ENCODE results near the gene SCOC. TPM values are rescaled to one million over a fixed set of nuclear protein-coding genes. Genes with fewer than 3 reads are reported as not detected.

The SCOC gene
- total and polyA plus RNA-seq, 2 donors from 2014 or later = 74.1 to 99.4 TPM

- H3K9ac ChIP-seq (ENCODE audit: low read length in 3 of 3) = no peak overlapping the region
- DNase-seq = no peak
- FAIRE-seq = no peak
- no peaks in the 10 kb centered on the region for H3K36me3 ChIP-seq (ENCODE audit: control insufficient read depth in 2 of 3, insufficient read depth in 3 of 3, low read length in 3 of 3)
- H3K4me1 ChIP-seq (ENCODE audit: control insufficient read depth in 2 of 3, insufficient read depth in 2 of 3, low read depth in 1 of 3, low read length in 3 of 3) = peaks cover 0 to 4% (median 0%) of the 10 kb centered on the region in 3 donors
- no peak overlapping the region for H3K4me3 ChIP-seq (ENCODE audit: low read length in 3 of 3)
- H3K27me3 ChIP-seq (ENCODE audit: control insufficient read depth, insufficient read depth, low read length) = no peaks in the 10 kb centered on the region
- H3K27ac ChIP-seq (ENCODE audit: low read depth in 2 of 2, low read length in 2 of 2) = no peak overlapping the region
- no peak for TF ChIP-seq CTCF (IDR thresholded peaks at IDR 0.05; ENCODE audit: borderline replicate concordance, extremely low read depth, insufficient read depth)
- intact Hi-C loops (cut with DNase I) = loop anchor here (10.0 kb wide), 1 partner anchor 500 kb away; no protein-coding TSS in a partner anchor
- no peaks in the 10 kb centered on the region for H3K9me3 ChIP-seq (ENCODE audit: control insufficient read depth in 2 of 3, insufficient read depth in 1 of 3, low read length in 3 of 3)
Measured at GRCh38 chr4:140355288-140355687, 18.2 kb upstream of the SCOC start.

GRCh38 chr4:140357868-140358267, 15.6 kb upstream of the SCOC start:
- Histone ChIP-seq H3K27me3 (ENCODE audit: control insufficient read depth, insufficient read depth, low read length) (no peaks in the 10 kb centered on the region), H3K36me3 (ENCODE audit: control insufficient read depth in 2 of 3, insufficient read depth in 3 of 3, low read length in 3 of 3) (no peaks in the 10 kb centered on the region), H3K27ac (ENCODE audit: low read depth in 2 of 2, low read length in 2 of 2) (no peak overlapping the region), H3K4me1 (ENCODE audit: control insufficient read depth in 2 of 3, insufficient read depth in 2 of 3, low read depth in 1 of 3, low read length in 3 of 3) (peaks cover 0 to 4% (median 0%) of the 10 kb centered on the region in 3 donors), H3K9me3 (ENCODE audit: control insufficient read depth in 2 of 3, insufficient read depth in 1 of 3, low read length in 3 of 3) (no peaks in the 10 kb centered on the region), H3K9ac (ENCODE audit: low read length in 3 of 3) (no peak overlapping the region), H3K4me3 (ENCODE audit: low read length in 3 of 3) (no peak overlapping the region)
- no peak for DNase-seq
- no peak for TF ChIP-seq CTCF (IDR thresholded peaks at IDR 0.05; ENCODE audit: borderline replicate concordance, extremely low read depth, insufficient read depth)
- intact Hi-C loops (cut with DNase I) = loop anchor here (10.0 kb wide), 1 partner anchor 497 kb away; no protein-coding TSS in a partner anchor
- FAIRE-seq = no peak

GRCh38 chr4:140358281-140358680, 15.2 kb upstream of the SCOC start:
- Histone ChIP-seq H3K4me3 (ENCODE audit: low read length in 3 of 3) (no peak overlapping the region), H3K27me3 (ENCODE audit: control insufficient read depth, insufficient read depth, low read length) (no peaks in the 10 kb centered on the region), H3K36me3 (ENCODE audit: control insufficient read depth in 2 of 3, insufficient read depth in 3 of 3, low read length in 3 of 3) (no peaks in the 10 kb centered on the region), H3K9me3 (ENCODE audit: control insufficient read depth in 2 of 3, insufficient read depth in 1 of 3, low read length in 3 of 3) (no peaks in the 10 kb centered on the region), H3K4me1 (ENCODE audit: control insufficient read depth in 2 of 3, insufficient read depth in 2 of 3, low read depth in 1 of 3, low read length in 3 of 3) (peaks cover 0 to 4% (median 0%) of the 10 kb centered on the region in 3 donors), H3K9ac (ENCODE audit: low read length in 3 of 3) (no peak overlapping the region), H3K27ac (ENCODE audit: low read depth in 2 of 2, low read length in 2 of 2) (no peak overlapping the region)
- no peak for FAIRE-seq
- TF ChIP-seq CTCF (IDR thresholded peaks at IDR 0.05; ENCODE audit: borderline replicate concordance, extremely low read depth, insufficient read depth) = no peak
- intact Hi-C loops (cut with DNase I) = loop anchor here (10.0 kb wide), 1 partner anchor 497 kb away; no protein-coding TSS in a partner anchor
- DNase-seq = no peak

Data from kidney (tissue), 14 donors.